GM12872 (cell line): ENCODE measurements around the gene HS1BP3.

Source experiments
- CTCF ChIP-seq: IDR thresholded peaks from 3 replicates; pipeline ENCODE4 v1.5.1; 2011; ENCODE audit warnings: low read depth, mild to moderate bottlenecking, low read length, moderate library complexity; ENCODE audit not compliant: insufficient read depth

HS1BP3 gene

GRCh38 chr2:20652141-20652540, 1.2 kb upstream of the HS1BP3 start:
- TF ChIP-seq CTCF: no peak

GRCh38 chr2:20651731-20652099, 817 bp upstream of the HS1BP3 start:
- no peak for TF ChIP-seq CTCF

- TF ChIP-seq CTCF: no peak
These were observed 463 bp downstream of the HS1BP3 start for GRCh38 chr2:20650393-20650876.

- no peak for TF ChIP-seq CTCF
These were observed 922 bp downstream of the HS1BP3 start for GRCh38 chr2:20649976-20650375.

GRCh38 chr2:20649576-20649975, 1.3 kb downstream of the HS1BP3 start:
- no peak for TF ChIP-seq CTCF

- TF ChIP-seq CTCF: no peak
These were observed 2.1 kb downstream of the HS1BP3 start for GRCh38 chr2:20648831-20649230.

- TF ChIP-seq CTCF: no peak
These were observed 2.7 kb downstream of the HS1BP3 start for GRCh38 chr2:20648206-20648605.

- no peak for TF ChIP-seq CTCF
These were observed 3.2 kb downstream of the HS1BP3 start for GRCh38 chr2:20647738-20648137.
